22Rv1 (cell line): ENCODE data around the gene HPCA.

ENCODE experiments used
- ZFX ChIP-seq: fragments of 450-650 bp; IDR thresholded peaks from 2 replicates; pipeline ENCODE4 v1.6.1; 2017; ENCODE audit warnings: antibody characterized with exemption, borderline replicate concordance
- TF ChIP-seq, protein P1 (sequence below): fragments of 450-650 bp; IDR thresholded peaks from 2 replicates; pipeline ENCODE4 v1.5.1; 2017; ENCODE audit warnings: mild to moderate bottlenecking

DNA sequence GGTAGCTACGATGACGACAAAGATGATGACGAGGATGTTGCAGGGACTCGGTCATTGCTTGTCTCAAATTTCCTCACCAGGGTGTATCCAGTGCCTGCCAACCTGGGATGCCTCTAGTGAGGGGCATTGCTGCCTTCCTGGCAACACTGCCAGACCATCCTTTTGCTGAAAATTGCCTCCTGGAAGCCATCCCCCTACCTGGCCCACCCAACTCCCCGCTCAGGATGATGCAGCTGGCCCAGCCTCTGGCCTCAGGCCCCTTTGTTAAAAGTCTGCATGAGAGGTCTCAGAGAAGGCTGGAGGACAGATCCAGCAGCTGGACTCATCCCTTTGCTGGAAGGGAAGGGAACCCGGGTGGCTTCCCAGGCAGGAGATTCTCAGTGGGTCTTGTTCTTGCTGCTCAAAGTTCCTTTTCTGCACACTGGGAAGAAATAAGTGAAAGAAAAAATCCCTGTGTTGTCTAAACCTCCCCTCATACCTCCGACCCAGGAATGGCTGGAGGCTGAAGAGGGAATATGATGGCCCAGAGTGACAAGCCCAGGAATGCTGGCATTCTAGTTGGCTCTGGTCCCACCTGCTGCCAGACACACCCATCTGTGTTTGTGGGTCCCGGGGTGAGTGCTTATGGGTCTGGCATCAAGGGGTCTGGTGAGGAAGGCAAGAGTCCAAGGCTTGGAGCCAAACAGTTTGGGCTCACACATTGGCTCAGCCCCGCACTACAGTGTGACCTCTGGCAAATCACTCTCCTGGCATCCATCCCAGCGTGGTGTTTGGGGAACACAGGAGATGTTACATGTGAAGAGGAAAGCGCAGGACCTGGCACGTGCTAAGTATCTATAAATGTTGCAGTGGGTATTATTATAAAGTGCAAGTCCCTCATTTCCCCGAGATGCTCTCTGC lies 8.8 kb upstream of the HPCA start:
- TF ChIP-seq, protein P1, sequence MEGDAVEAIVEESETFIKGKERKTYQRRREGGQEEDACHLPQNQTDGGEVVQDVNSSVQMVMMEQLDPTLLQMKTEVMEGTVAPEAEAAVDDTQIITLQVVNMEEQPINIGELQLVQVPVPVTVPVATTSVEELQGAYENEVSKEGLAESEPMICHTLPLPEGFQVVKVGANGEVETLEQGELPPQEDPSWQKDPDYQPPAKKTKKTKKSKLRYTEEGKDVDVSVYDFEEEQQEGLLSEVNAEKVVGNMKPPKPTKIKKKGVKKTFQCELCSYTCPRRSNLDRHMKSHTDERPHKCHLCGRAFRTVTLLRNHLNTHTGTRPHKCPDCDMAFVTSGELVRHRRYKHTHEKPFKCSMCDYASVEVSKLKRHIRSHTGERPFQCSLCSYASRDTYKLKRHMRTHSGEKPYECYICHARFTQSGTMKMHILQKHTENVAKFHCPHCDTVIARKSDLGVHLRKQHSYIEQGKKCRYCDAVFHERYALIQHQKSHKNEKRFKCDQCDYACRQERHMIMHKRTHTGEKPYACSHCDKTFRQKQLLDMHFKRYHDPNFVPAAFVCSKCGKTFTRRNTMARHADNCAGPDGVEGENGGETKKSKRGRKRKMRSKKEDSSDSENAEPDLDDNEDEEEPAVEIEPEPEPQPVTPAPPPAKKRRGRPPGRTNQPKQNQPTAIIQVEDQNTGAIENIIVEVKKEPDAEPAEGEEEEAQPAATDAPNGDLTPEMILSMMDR, result no peak
- TF ChIP-seq ZFX, result no peak
